A673 (cell line): ENCODE results near the gene SKAP1.
"Not testable (repeated sequence)": the region's sequence is repeated elsewhere in the genome, so short reads cannot be mapped to it uniquely, and the experiment has no call there.

ENCODE experiments used
- EZH2 ChIP-seq: fragments of 200-600 bp; sonication (generic); IDR thresholded peaks from 2 replicates; pipeline ENCODE4 v1.6.1; 2017; ENCODE audit warnings: borderline replicate concordance, low read depth, mild to moderate bottlenecking, mixed read lengths, antibody characterized with exemption, low read length; ENCODE audit not compliant: poor library complexity, severe bottlenecking
- TF ChIP-seq, protein P1 (sequence below): fragments of 300-800, 200-600 bp; sonication (generic); conservative IDR thresholded peaks from 2 replicates; pipeline ENCODE4 v1.5.1; 2017; ENCODE audit warnings: low read depth, mild to moderate bottlenecking, antibody characterized with exemption, low read length, moderate library complexity, mixed read lengths

DNA sequence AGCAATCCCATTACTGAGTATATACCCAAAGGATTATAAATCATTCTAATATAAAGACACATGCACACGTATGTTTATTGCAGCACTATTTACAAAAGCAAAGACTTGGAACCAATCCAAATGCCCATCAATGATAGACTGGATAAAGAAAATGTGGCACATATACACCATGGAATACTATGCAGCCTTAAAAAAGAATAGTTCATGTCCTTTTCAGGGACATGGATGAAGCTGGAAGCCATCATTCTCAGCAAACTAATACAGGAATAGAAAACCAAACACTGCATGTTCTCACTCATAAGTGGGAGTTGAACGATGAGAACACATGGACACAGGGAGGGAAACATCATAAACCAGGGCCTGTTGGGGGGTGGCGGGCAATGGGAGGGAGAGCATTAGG, 19.3 kb upstream of the SKAP1 start:
- TF ChIP-seq, protein P1, sequence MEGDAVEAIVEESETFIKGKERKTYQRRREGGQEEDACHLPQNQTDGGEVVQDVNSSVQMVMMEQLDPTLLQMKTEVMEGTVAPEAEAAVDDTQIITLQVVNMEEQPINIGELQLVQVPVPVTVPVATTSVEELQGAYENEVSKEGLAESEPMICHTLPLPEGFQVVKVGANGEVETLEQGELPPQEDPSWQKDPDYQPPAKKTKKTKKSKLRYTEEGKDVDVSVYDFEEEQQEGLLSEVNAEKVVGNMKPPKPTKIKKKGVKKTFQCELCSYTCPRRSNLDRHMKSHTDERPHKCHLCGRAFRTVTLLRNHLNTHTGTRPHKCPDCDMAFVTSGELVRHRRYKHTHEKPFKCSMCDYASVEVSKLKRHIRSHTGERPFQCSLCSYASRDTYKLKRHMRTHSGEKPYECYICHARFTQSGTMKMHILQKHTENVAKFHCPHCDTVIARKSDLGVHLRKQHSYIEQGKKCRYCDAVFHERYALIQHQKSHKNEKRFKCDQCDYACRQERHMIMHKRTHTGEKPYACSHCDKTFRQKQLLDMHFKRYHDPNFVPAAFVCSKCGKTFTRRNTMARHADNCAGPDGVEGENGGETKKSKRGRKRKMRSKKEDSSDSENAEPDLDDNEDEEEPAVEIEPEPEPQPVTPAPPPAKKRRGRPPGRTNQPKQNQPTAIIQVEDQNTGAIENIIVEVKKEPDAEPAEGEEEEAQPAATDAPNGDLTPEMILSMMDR, result not testable (repeated sequence)
- TF ChIP-seq EZH2, result not testable (repeated sequence)
